Measurements from ENCODE around the gene SORCS3. TPM values are rescaled to one million over a fixed set of nuclear protein-coding genes. Genes with fewer than 3 reads are reported as not detected.

The SORCS3 gene
- total and polyA plus RNA-seq, 4 donors, result 0.14 TPM; not detected in 3

- H3K27me3 ChIP-seq (ENCODE audit: control insufficient read depth in 3 of 3, insufficient read depth in 3 of 3, low read length in 2 of 3), result no peaks in the 10 kb centered on the region
- peaks cover 0 to 3% (median 0%) of the 10 kb centered on the region in 4 donors for H3K9me3 ChIP-seq (ENCODE audit: control insufficient read depth in 4 of 4, insufficient read depth in 3 of 4, low read length in 3 of 4)
- no peak overlapping the region for H3K27ac ChIP-seq (ENCODE audit: low read depth in 1 of 2, low read length in 1 of 2)
- H3K9ac ChIP-seq (ENCODE audit: insufficient read depth in 1 of 2, low read length in 2 of 2), result no peak overlapping the region
- DNase-seq, result no peak
- no peak overlapping the region for H3K4me3 ChIP-seq
- H3K36me3 ChIP-seq (ENCODE audit: control insufficient read depth in 4 of 4, insufficient read depth in 4 of 4, low read length in 4 of 4), result no peaks in the 10 kb centered on the region
- TF ChIP-seq CTCF (IDR thresholded peaks at IDR 0.05; ENCODE audit: control extremely low read depth, extremely low read depth), result no peak
- 53 to 65% methylated on average over 2 of the region's 2 CpGs for WGBS, 2 donors
- no peak for ATAC-seq (ENCODE audit: insufficient read depth, low FRiP score)
- H3K4me1 ChIP-seq (ENCODE audit: control insufficient read depth in 5 of 5, insufficient read depth in 5 of 5, low read length in 5 of 5), result no peaks in the 10 kb centered on the region
Observed at GRCh38 chr10:104966563-104967297, 325.6 kb downstream of the SORCS3 start.

- no peaks in the 10 kb centered on the region for H3K4me1 ChIP-seq (ENCODE audit: control insufficient read depth in 5 of 5, insufficient read depth in 5 of 5, low read length in 5 of 5)
- no peaks in the 10 kb centered on the region for H3K27me3 ChIP-seq (ENCODE audit: control insufficient read depth in 3 of 3, insufficient read depth in 3 of 3, low read length in 2 of 3)
- H3K36me3 ChIP-seq (ENCODE audit: control insufficient read depth in 4 of 4, insufficient read depth in 4 of 4, low read length in 4 of 4), result no peaks in the 10 kb centered on the region
- DNase-seq, result no peak
- no peak overlapping the region for H3K4me3 ChIP-seq
- 80 to 87% methylated on average over 2 of the region's 2 CpGs for WGBS, 2 donors
- TF ChIP-seq CTCF (IDR thresholded peaks at IDR 0.05; ENCODE audit: control extremely low read depth, extremely low read depth), result no peak
- no peak overlapping the region for H3K9ac ChIP-seq (ENCODE audit: insufficient read depth in 1 of 2, low read length in 2 of 2)
- H3K27ac ChIP-seq (ENCODE audit: low read depth in 1 of 2, low read length in 1 of 2), result no peak overlapping the region
- H3K9me3 ChIP-seq (ENCODE audit: control insufficient read depth in 4 of 4, insufficient read depth in 3 of 4, low read length in 3 of 4), result peaks cover 0 to 4% (median 0%) of the 10 kb centered on the region in 4 donors
- no peak for ATAC-seq (ENCODE audit: insufficient read depth, low FRiP score)
Observed at GRCh38 chr10:104980368-104980767, 339.3 kb downstream of the SORCS3 start.

DNA sequence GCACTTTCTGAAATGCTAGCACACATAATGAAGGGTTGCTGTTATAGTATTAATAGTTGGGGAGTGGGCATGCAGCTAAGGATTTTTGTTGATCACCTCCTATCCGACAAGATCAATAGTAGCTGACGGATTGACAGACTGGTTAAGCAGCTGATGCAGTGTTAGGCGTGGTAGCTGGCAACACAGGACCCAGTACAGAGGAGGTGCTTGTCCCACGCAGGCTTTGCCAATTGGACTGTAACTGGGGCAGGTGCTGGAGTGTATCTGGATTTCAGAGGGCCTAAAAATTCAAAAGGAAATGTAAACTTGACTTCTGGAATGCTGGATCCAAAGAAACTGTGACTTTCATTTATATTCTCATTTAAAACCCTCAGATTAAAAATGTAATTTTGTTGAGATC, 340.9 kb downstream of the SORCS3 start:
- ATAC-seq (ENCODE audit: insufficient read depth, low FRiP score), result no peak
- Histone ChIP-seq H3K27ac (ENCODE audit: low read depth in 1 of 2, low read length in 1 of 2) (no peak overlapping the region), H3K27me3 (ENCODE audit: control insufficient read depth in 3 of 3, insufficient read depth in 3 of 3, low read length in 2 of 3) (no peaks in the 10 kb centered on the region), H3K9me3 (ENCODE audit: control insufficient read depth in 4 of 4, insufficient read depth in 3 of 4, low read length in 3 of 4) (peaks cover 0 to 4% (median 1%) of the 10 kb centered on the region in 4 donors), H3K4me1 (ENCODE audit: control insufficient read depth in 5 of 5, insufficient read depth in 5 of 5, low read length in 5 of 5) (no peaks in the 10 kb centered on the region), H3K9ac (ENCODE audit: insufficient read depth in 1 of 2, low read length in 2 of 2) (no peak overlapping the region), H3K36me3 (ENCODE audit: control insufficient read depth in 4 of 4, insufficient read depth in 4 of 4, low read length in 4 of 4) (no peaks in the 10 kb centered on the region), H3K4me3 (no peak overlapping the region)
- WGBS, 2 donors, result 78 to 82% methylated on average over 4 of the region's 4 CpGs
- no peak for DNase-seq
- TF ChIP-seq CTCF (IDR thresholded peaks at IDR 0.05; ENCODE audit: control extremely low read depth, extremely low read depth), result no peak

Measured in lung (tissue), 12 donors.